SK-N-SH (cell line): ENCODE results near the gene CRISPLD2.

Source experiments
- ELF1 ChIP-seq: IDR thresholded peaks from 2 replicates; pipeline ENCODE4 v1.4.0; 2012
- EP300 ChIP-seq, 2 experiments: IDR thresholded peaks; 2 replicates each; pipeline versions ENCODE4 v1.4.0 to v1.6.1; 2012; ENCODE audit warnings: borderline replicate concordance in 1 of 2, low read depth in 1 of 2, low read length in 1 of 2
- GABPA ChIP-seq: IDR thresholded peaks from 2 replicates; pipeline ENCODE4 v1.4.0; 2012; ENCODE audit warnings: low read depth, mild to moderate bottlenecking
- MXI1 ChIP-seq: IDR thresholded peaks from 2 replicates; pipeline ENCODE4 v1.6.1; 2012; ENCODE audit warnings: mild to moderate bottlenecking, low read depth, low read length, improper control_type of control experiment
- POLR2AphosphoS5 ChIP-seq: IDR thresholded peaks from 2 replicates; pipeline ENCODE4 v1.6.1; 2012; ENCODE audit warnings: low read depth, low read length
- SIN3A ChIP-seq: IDR thresholded peaks from 2 replicates; pipeline ENCODE4 v1.6.1; 2012; ENCODE audit warnings: low read depth, mild to moderate bottlenecking, low read length, moderate library complexity, borderline replicate concordance
- TEAD4 ChIP-seq: IDR thresholded peaks from 2 replicates; pipeline ENCODE4 v1.4.0; 2012; ENCODE audit warnings: mild to moderate bottlenecking, borderline replicate concordance; ENCODE audit not compliant: insufficient read depth
- YY1 ChIP-seq: IDR thresholded peaks from 2 replicates; pipeline ENCODE4 v1.4.0; 2012; ENCODE audit warnings: low read depth, mild to moderate bottlenecking
- TF ChIP-seq, protein P1 (sequence below): IDR thresholded peaks from 2 replicates; pipeline ENCODE4 v1.4.0; 2012; ENCODE audit warnings: low read depth
- TF ChIP-seq, protein P2 (sequence below): IDR thresholded peaks from 2 replicates; pipeline ENCODE4; 2012
- TF ChIP-seq, protein P3 (sequence below): fragments of 200-600 bp; sonication (generic); IDR thresholded peaks from 2 replicates; pipeline ENCODE4 v1.6.1; 2017; ENCODE audit warnings: antibody characterized with exemption, mild to moderate bottlenecking, moderate library complexity

DNA sequence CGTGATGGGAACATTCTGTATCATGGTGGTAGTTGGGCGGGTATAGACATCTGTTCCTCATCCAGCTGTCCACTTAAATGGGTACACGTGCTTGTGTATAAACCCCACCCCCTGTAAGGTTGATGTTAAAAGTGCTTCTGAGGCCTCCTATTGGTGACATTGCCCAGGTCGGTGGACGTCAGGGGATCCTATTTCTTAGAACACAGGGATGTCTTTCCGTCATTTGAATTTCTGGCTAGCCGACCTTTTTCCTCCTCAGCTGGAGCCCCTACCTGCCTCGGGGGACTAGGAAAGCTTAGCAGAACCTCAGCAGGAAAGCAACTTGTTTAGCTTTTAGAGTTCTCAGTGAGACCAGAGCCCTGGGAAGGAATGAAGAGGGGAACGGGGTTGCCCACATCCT, 16.6 kb upstream of the CRISPLD2 start:
- TF ChIP-seq ELF1 (no peak), SIN3A (no peak), POLR2AphosphoS5 (no peak), TEAD4 (no peak), YY1 (no peak), EP300 (IDR thresholded peaks at IDR 0.05; ENCODE audit: borderline replicate concordance in 1 of 2, low read depth in 1 of 2, low read length in 1 of 2) (no peak), GABPA (no peak), MXI1 (no peak)
- TF ChIP-seq, protein P1, sequence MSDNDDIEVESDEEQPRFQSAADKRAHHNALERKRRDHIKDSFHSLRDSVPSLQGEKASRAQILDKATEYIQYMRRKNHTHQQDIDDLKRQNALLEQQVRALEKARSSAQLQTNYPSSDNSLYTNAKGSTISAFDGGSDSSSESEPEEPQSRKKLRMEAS, result no peak
- TF ChIP-seq, protein P2, sequence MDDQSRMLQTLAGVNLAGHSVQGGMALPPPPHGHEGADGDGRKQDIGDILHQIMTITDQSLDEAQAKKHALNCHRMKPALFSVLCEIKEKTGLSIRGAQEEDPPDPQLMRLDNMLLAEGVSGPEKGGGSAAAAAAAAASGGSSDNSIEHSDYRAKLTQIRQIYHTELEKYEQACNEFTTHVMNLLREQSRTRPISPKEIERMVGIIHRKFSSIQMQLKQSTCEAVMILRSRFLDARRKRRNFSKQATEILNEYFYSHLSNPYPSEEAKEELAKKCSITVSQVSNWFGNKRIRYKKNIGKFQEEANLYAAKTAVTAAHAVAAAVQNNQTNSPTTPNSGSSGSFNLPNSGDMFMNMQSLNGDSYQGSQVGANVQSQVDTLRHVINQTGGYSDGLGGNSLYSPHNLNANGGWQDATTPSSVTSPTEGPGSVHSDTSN, result no peak
- TF ChIP-seq, protein P3, sequence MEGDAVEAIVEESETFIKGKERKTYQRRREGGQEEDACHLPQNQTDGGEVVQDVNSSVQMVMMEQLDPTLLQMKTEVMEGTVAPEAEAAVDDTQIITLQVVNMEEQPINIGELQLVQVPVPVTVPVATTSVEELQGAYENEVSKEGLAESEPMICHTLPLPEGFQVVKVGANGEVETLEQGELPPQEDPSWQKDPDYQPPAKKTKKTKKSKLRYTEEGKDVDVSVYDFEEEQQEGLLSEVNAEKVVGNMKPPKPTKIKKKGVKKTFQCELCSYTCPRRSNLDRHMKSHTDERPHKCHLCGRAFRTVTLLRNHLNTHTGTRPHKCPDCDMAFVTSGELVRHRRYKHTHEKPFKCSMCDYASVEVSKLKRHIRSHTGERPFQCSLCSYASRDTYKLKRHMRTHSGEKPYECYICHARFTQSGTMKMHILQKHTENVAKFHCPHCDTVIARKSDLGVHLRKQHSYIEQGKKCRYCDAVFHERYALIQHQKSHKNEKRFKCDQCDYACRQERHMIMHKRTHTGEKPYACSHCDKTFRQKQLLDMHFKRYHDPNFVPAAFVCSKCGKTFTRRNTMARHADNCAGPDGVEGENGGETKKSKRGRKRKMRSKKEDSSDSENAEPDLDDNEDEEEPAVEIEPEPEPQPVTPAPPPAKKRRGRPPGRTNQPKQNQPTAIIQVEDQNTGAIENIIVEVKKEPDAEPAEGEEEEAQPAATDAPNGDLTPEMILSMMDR, result no peak
